ENCODE measurements around the gene EYA2. TPM values are rescaled to one million over a fixed set of nuclear protein-coding genes. Genes with fewer than 3 reads are reported as not detected.

Gene EYA2
- total RNA-seq, 3 donors from 2014 or later (not counting 1 experiment from before 2014, with no cell fraction given), result 0.30 TPM; not detected in 2

DNA sequence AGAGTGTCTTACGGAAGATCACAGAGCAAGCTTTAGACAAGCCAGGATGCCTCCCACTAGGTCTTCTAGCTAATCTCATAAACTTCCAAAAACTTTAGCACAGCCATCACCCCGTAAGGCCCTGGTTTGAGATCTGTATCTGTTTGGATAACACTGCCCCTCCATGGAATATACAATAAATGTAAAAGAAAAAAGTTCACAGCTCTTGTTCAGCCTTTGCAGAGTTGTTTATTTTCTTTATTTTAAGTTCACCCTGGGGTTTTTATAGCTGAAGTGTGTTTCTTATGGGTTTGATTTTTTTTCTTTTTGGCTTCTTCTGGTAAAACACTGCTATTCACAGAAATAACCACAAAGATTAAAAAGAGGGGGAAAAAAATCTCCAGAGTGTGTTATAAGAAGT lies 125.6 kb downstream of the EYA2 start:
- Mint-ChIP-seq H3K36me3 (no peaks in the 10 kb centered on the region), H3K27me3 (ENCODE audit: low read depth in 2 of 2) (peaks cover 15 to 17% of the 10 kb centered on the region in 2 donors), H3K4me1 (no peaks in the 10 kb centered on the region), H3K9me3 (no peaks in the 10 kb centered on the region), H3K4me3 (no peak overlapping the region), H3K27ac (no peak overlapping the region)
- ATAC-seq (no peak), DNase-seq (no peak)
- no peaks in the 10 kb centered on the region for H3K9me3 ChIP-seq (ENCODE audit: control insufficient read depth, insufficient read depth, low read length)
- WGBS (ENCODE audit: insufficient coverage), result 100% methylated on average over 1 of the region's 2 CpGs
- H3K27me3 ChIP-seq (ENCODE audit: control insufficient read depth, insufficient read depth, low read length), result no peaks in the 10 kb centered on the region
- H3K27ac ChIP-seq (ENCODE audit: low read length), result no peak overlapping the region
- intact Hi-C loops (cut with micrococcal nuclease), result no loop called here
- H3K36me3 ChIP-seq (ENCODE audit: control insufficient read depth, insufficient read depth, low read length), result no peaks in the 10 kb centered on the region
- no peaks in the 10 kb centered on the region for H3K4me1 ChIP-seq (ENCODE audit: control insufficient read depth, insufficient read depth, low read length)
- H3K4me3 ChIP-seq (ENCODE audit: low read length), result no peak overlapping the region
- TF ChIP-seq, protein P1, sequence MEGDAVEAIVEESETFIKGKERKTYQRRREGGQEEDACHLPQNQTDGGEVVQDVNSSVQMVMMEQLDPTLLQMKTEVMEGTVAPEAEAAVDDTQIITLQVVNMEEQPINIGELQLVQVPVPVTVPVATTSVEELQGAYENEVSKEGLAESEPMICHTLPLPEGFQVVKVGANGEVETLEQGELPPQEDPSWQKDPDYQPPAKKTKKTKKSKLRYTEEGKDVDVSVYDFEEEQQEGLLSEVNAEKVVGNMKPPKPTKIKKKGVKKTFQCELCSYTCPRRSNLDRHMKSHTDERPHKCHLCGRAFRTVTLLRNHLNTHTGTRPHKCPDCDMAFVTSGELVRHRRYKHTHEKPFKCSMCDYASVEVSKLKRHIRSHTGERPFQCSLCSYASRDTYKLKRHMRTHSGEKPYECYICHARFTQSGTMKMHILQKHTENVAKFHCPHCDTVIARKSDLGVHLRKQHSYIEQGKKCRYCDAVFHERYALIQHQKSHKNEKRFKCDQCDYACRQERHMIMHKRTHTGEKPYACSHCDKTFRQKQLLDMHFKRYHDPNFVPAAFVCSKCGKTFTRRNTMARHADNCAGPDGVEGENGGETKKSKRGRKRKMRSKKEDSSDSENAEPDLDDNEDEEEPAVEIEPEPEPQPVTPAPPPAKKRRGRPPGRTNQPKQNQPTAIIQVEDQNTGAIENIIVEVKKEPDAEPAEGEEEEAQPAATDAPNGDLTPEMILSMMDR (IDR thresholded peaks at IDR 0.05), result no peak

DNA sequence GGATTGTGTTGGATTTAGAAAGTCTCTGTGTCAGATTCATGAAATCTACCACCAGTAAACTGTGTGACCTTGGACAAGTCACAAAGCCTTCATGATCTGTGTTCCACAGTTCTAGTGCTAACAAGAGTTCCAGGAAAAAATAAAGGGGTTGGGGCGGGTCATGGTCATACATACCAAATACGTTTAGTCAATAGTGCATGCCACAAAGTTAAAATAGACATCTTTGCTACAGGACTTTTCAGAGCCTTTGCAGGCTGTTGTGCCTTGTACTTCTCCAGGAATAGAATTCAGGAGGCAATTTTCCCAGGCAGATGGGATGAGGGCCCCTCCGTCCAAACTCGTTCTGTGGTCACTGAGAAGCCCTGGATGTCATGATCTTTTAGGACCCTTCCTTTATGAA lies 127.2 kb downstream of the EYA2 start:
- no peaks in the 10 kb centered on the region for H3K36me3 ChIP-seq (ENCODE audit: control insufficient read depth, insufficient read depth, low read length)
- 87% methylated on average over 4 of the region's 4 CpGs for WGBS (ENCODE audit: insufficient coverage)
- intact Hi-C loops (cut with micrococcal nuclease), result no loop called here
- no peaks in the 10 kb centered on the region for H3K4me1 Mint-ChIP-seq
- no peaks in the 10 kb centered on the region for H3K9me3 ChIP-seq (ENCODE audit: control insufficient read depth, insufficient read depth, low read length)
- no peak overlapping the region for H3K4me3 ChIP-seq (ENCODE audit: low read length)
- no peaks in the 10 kb centered on the region for H3K27me3 ChIP-seq (ENCODE audit: control insufficient read depth, insufficient read depth, low read length)
- H3K4me3 Mint-ChIP-seq, result no peak overlapping the region
- DNase-seq, result no peak
- no peak overlapping the region for H3K27ac Mint-ChIP-seq
- ATAC-seq, result no peak
- TF ChIP-seq, protein P1 (IDR thresholded peaks at IDR 0.05), result no peak
- H3K4me1 ChIP-seq (ENCODE audit: control insufficient read depth, insufficient read depth, low read length), result no peaks in the 10 kb centered on the region
- H3K27me3 Mint-ChIP-seq (ENCODE audit: low read depth in 2 of 2), result peaks cover 12 to 15% of the 10 kb centered on the region in 2 donors
- no peak overlapping the region for H3K27ac ChIP-seq (ENCODE audit: low read length)
- H3K9me3 Mint-ChIP-seq, result no peaks in the 10 kb centered on the region
- H3K36me3 Mint-ChIP-seq, result no peaks in the 10 kb centered on the region

DNA sequence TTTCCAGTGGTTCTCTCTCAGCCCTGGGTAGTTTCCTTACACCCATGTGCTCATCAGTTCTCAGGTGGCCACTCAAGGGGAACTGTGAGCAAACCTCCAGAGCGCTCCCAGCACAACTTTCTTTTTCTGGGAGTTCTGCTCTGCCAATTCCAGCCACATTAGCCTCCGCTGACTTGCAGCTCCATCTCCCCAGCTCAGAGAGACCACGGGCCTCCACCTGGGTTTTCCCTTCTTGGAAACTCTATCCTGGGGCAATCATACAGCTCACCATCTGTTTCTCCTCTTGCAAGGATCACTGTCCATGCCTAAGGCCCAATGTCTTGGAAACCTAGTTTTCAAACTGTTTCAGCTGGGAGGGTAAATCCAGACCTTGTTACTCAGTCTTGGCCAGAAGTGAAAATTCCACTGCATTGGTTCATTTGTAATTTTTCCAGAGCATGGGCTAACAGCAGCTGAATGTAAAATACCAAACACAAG lies 129.9 kb downstream of the EYA2 start:
- Mint-ChIP-seq H3K27ac (no peak overlapping the region), H3K4me3 (no peak overlapping the region), H3K4me1 (no peaks in the 10 kb centered on the region), H3K9me3 (no peaks in the 10 kb centered on the region), H3K27me3 (ENCODE audit: low read depth in 2 of 2) (peaks cover 5 to 22% of the 10 kb centered on the region in 2 donors), H3K36me3 (no peaks in the 10 kb centered on the region)
- no peak for DNase-seq
- 68% methylated on average over 3 of the region's 3 CpGs for WGBS (ENCODE audit: insufficient coverage)
- no peaks in the 10 kb centered on the region for H3K27me3 ChIP-seq (ENCODE audit: control insufficient read depth, insufficient read depth, low read length)
- TF ChIP-seq, protein P1 (IDR thresholded peaks at IDR 0.05), result no peak
- H3K27ac ChIP-seq (ENCODE audit: low read length), result no peak overlapping the region
- no peak overlapping the region for H3K4me3 ChIP-seq (ENCODE audit: low read length)
- no peak for ATAC-seq
- H3K9me3 ChIP-seq (ENCODE audit: control insufficient read depth, insufficient read depth, low read length), result no peaks in the 10 kb centered on the region
- H3K36me3 ChIP-seq (ENCODE audit: control insufficient read depth, insufficient read depth, low read length), result no peaks in the 10 kb centered on the region
- H3K4me1 ChIP-seq (ENCODE audit: control insufficient read depth, insufficient read depth, low read length), result no peaks in the 10 kb centered on the region
- intact Hi-C loops (cut with micrococcal nuclease), result no loop called here

DNA sequence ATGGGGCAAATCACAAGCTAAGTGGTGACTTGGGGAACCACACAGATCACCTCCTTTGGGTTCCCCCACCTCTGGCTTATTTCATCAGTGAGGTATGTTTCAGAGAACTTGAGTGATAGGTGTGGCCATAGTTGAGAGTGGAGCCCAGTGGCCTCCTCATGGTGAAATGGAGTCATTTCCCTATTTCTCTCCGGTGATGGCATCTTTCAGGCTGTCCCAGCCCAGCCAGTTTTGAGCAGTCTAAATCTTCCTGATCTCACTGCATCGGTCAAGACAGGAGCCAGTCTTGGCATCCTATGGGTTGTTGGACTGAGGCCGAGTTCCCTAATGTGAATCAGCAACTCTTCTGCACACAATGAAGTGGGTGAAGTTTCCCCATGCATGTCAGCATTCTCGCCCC lies 132.4 kb downstream of the EYA2 start:
- Histone ChIP-seq H3K27me3 (ENCODE audit: control insufficient read depth, insufficient read depth, low read length) (no peaks in the 10 kb centered on the region), H3K4me3 (ENCODE audit: low read length) (no peak overlapping the region), H3K9me3 (ENCODE audit: control insufficient read depth, insufficient read depth, low read length) (no peaks in the 10 kb centered on the region), H3K36me3 (ENCODE audit: control insufficient read depth, insufficient read depth, low read length) (no peaks in the 10 kb centered on the region), H3K4me1 (ENCODE audit: control insufficient read depth, insufficient read depth, low read length) (no peaks in the 10 kb centered on the region), H3K27ac (ENCODE audit: low read length) (no peak overlapping the region)
- no peaks in the 10 kb centered on the region for H3K9me3 Mint-ChIP-seq
- intact Hi-C loops (cut with micrococcal nuclease), result no loop called here
- ATAC-seq (no peak), DNase-seq (no peak)
- peaks cover 10 to 22% of the 10 kb centered on the region in 2 donors for H3K27me3 Mint-ChIP-seq (ENCODE audit: low read depth in 2 of 2)
- no peaks in the 10 kb centered on the region for H3K4me1 Mint-ChIP-seq
- H3K4me3 Mint-ChIP-seq, result no peak overlapping the region
- no peaks in the 10 kb centered on the region for H3K36me3 Mint-ChIP-seq
- H3K27ac Mint-ChIP-seq, result no peak overlapping the region
- TF ChIP-seq, protein P1 (IDR thresholded peaks at IDR 0.05), result no peak
- 82% methylated on average over 4 of the region's 4 CpGs for WGBS (ENCODE audit: insufficient coverage)

Data from natural killer cell (primary cell).